Measurements from ENCODE around the gene LRRC4. TPM values are rescaled to one million over a fixed set of nuclear protein-coding genes. Genes with fewer than 3 reads are reported as not detected.

LRRC4 gene
- total and polyA plus RNA-seq, 4 donors: 16.1 to 66.8 (median 40.6) TPM

DNA sequence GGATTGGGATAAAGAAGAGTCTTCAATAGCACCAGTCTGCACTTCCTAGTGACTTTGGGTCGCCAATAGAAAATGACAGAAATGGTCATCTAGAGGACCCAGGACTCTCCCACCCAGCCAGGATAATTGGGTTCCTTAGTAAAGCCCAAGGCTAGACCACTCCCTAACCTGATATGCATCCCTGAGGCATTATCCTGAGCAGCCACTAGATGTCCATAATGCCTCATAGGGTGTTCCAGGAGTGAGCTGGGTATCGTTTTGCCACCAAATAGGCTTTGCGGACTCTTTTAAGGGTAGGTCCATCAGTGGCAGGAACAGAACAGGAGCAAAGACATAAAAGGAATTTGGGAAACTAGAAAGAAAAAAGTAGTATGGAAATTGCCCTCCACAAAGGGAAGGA lies 4.5 kb upstream of the LRRC4 start:
- no CpG with 5 or more reads among the region's 3 CpGs for WGBS (ENCODE audit: insufficient coverage)
- H3K4me3 ChIP-seq (ENCODE audit: low read depth, low read length): no peak overlapping the region
- peaks cover 19% of the 10 kb centered on the region for H3K4me1 ChIP-seq (ENCODE audit: control insufficient read depth, insufficient read depth, low read length)
- no peaks in the 10 kb centered on the region for H3K36me3 ChIP-seq (ENCODE audit: control insufficient read depth, insufficient read depth, low read length)
- no peaks in the 10 kb centered on the region for H3K27me3 ChIP-seq (ENCODE audit: control insufficient read depth, insufficient read depth, low read length)
- DNase-seq (ENCODE audit: low read depth in 4 of 6, low spot score in 6 of 6): peak in 2 of 6 donors; percentile 77 to 85
- H3K27ac ChIP-seq (ENCODE audit: low read depth, low read length): no peak overlapping the region
- H3K9me3 ChIP-seq (ENCODE audit: control insufficient read depth, insufficient read depth, low read length): no peaks in the 10 kb centered on the region

DNA sequence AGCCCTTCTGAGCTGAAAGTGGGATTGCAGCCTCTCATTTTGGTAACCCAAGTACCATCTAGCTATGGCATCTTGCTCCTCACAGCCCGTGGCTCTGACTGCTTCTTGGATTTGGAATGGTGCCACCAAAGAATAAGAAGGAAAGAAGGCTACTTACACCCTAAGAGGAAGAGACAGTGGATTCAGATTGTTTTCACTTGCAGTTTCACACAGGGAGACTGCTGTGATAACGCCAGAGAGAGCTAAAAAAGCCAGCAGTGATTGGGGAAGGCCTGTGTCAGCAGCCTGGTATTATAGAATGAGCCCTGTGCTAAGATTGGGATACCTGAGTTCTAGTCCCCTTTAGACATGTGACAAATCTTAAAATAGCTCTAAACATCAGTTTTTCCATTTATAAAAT lies 3.6 kb upstream of the LRRC4 start:
- peak overlapping the region; percentile 13 for H3K27ac ChIP-seq (ENCODE audit: low read depth, low read length)
- no peak for DNase-seq (ENCODE audit: low read depth in 4 of 6, low spot score in 6 of 6)
- peaks cover 26% of the 10 kb centered on the region for H3K4me1 ChIP-seq (ENCODE audit: control insufficient read depth, insufficient read depth, low read length)
- H3K36me3 ChIP-seq (ENCODE audit: control insufficient read depth, insufficient read depth, low read length): peaks cover 5% of the 10 kb centered on the region
- no peaks in the 10 kb centered on the region for H3K27me3 ChIP-seq (ENCODE audit: control insufficient read depth, insufficient read depth, low read length)
- no peak overlapping the region for H3K4me3 ChIP-seq (ENCODE audit: low read depth, low read length)
- H3K9me3 ChIP-seq (ENCODE audit: control insufficient read depth, insufficient read depth, low read length): no peaks in the 10 kb centered on the region
- WGBS (ENCODE audit: insufficient coverage): no CpG with 5 or more reads among the region's 2 CpGs

DNA sequence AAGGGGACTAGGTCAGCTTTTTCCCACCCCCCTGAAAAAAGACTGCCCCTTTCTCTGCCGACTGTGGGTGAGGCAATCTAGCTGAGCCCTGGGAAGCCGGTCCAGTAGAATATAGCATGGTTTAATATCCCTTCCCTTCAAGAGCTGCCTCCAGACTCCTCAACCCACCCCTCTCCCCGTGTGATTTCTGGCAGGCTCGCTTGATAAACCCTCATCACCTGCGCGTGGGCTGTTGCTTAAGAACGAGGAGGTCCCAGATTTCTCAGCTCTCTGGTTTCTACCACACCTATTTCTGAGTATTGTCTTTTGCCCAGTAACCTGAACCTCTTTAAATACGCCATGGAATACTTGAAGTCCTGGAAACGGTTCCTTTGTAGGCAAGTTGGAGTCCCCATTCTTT lies 2.0 kb upstream of the LRRC4 start:
- peaks cover 19% of the 10 kb centered on the region for H3K36me3 ChIP-seq (ENCODE audit: control insufficient read depth, insufficient read depth, low read length)
- no peak for DNase-seq (ENCODE audit: low read depth in 4 of 6, low spot score in 6 of 6)

DNA sequence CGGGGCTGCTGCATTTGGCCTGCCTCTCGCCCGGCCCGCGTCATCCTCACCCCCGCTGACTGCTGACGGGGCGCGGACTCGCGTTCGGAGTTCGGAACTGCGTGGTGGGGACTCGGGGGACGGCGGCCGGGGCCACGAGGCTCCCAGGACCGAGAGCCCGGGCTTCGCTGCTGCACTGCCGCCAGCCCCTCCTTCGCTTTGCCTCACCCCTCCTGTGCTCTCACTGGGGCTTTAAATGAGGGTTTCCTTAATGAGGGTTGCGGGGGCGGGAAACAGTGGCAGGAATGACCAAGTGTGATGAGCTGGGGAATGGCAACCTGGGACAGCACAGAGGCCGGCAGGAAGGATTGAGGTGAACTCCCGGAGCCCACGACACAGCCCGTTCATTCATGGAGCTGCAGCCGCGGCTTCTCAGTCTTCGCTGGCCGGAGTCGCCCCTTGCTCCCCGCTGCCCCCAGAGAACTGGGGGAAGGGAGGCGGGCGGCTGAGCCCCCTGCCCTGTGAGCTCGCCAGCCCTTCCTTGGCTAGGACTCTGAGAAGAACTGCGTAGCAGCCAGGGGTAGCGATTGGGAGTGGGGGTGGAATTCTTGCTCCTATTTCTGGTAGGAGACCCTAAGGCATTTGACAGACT lies 1.5 kb upstream of the LRRC4 start:
- Histone ChIP-seq H3K27me3 (ENCODE audit: control insufficient read depth, insufficient read depth, low read length) (no peaks in the 10 kb centered on the region), H3K27ac (ENCODE audit: low read depth, low read length) (peak overlapping the region; percentile 78), H3K4me1 (ENCODE audit: control insufficient read depth, insufficient read depth, low read length) (peaks cover 39% of the 10 kb centered on the region), H3K4me3 (ENCODE audit: low read depth, low read length) (peak overlapping the region; percentile 68), H3K9me3 (ENCODE audit: control insufficient read depth, insufficient read depth, low read length) (no peaks in the 10 kb centered on the region), H3K36me3 (ENCODE audit: control insufficient read depth, insufficient read depth, low read length) (peaks cover 19% of the 10 kb centered on the region)
- WGBS (ENCODE audit: insufficient coverage): under 1% methylated on average over 38 of the region's 41 CpGs
- DNase-seq (ENCODE audit: low read depth in 4 of 6, low spot score in 6 of 6): peak in 2 of 6 donors; percentile 70 to 72

More for the DNA sequence above, 2.0 kb upstream of the LRRC4 start:
- Histone ChIP-seq H3K27ac (ENCODE audit: low read depth, low read length) (peak overlapping the region; percentile 78), H3K4me3 (ENCODE audit: low read depth, low read length) (peak overlapping the region; percentile 68), H3K9me3 (ENCODE audit: control insufficient read depth, insufficient read depth, low read length) (no peaks in the 10 kb centered on the region), H3K4me1 (ENCODE audit: control insufficient read depth, insufficient read depth, low read length) (peaks cover 39% of the 10 kb centered on the region), H3K27me3 (ENCODE audit: control insufficient read depth, insufficient read depth, low read length) (no peaks in the 10 kb centered on the region)
- 39% methylated on average over 8 of the region's 9 CpGs for WGBS (ENCODE audit: insufficient coverage)

DNA sequence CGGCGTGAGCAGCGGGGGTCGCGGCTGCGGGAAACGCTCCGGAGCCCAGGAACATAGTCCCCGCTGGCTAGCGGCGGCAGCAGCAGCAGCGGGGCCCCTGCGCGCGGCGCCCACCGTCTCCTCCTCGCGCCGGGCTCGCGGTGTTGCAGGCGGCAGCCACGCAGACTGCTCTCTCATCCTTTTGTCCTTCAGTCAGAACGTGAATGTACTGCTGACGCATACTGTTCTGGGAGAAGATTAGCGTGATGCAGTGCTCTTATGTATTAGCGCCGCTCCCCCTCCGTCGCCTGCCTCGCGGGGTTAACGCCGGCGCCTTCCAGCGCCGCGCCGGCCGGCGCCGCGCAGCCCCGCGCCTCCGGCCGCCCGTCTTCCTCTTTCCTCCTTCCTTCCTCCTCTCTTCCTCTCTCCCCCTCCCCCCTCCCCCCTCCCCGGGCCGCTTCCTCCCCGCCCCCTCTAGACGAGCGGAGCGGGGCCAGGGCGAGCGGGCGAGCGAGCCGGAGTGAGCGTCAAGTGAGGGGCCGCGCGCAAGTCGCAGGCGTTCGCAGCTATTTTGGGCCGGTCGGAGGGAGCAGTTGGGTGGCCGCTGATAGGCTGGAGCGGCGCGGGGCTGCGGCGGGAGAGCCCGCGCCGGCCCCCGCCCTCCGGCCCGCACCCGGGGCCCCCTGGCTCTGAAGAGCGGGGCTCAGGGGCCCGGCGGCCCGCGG lies 816 bp upstream of the LRRC4 start:
- Histone ChIP-seq H3K4me3 (ENCODE audit: low read depth, low read length) (peak overlapping the region; percentile 68), H3K4me1 (ENCODE audit: control insufficient read depth, insufficient read depth, low read length) (peaks cover 38% of the 10 kb centered on the region), H3K9me3 (ENCODE audit: control insufficient read depth, insufficient read depth, low read length) (no peaks in the 10 kb centered on the region), H3K27me3 (ENCODE audit: control insufficient read depth, insufficient read depth, low read length) (no peaks in the 10 kb centered on the region), H3K27ac (ENCODE audit: low read depth, low read length) (peak overlapping the region; percentile 78), H3K36me3 (ENCODE audit: control insufficient read depth, insufficient read depth, low read length) (peaks cover 19% of the 10 kb centered on the region)
- under 1% methylated on average over 74 of the region's 87 CpGs for WGBS (ENCODE audit: insufficient coverage)
- peak in 2 of 6 donors; percentile 90 to 94 for DNase-seq (ENCODE audit: low read depth in 4 of 6, low spot score in 6 of 6)

DNA sequence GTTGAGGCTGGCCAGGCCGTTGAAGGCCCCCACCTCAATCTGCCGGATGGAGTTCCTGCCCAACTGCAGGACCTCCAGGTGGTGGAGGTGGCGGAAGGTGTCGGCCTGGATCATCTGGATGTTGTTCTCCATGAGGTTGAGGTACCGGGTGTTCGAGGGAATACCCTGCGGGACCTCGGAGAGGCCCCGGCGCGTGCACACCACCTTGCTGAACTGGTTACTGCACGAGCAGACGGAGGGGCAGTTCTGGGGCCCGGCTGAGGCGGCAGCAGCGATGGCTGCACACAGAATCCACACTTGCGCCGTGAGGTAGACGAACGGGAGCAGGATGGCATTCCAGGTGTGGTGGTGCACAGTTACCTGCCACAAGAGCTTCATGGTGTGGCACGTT lies 979 bp downstream of the LRRC4 start:
- no peak for DNase-seq (ENCODE audit: low read depth in 4 of 6, low spot score in 6 of 6)
- no peaks in the 10 kb centered on the region for H3K27me3 ChIP-seq (ENCODE audit: control insufficient read depth, insufficient read depth, low read length)
- H3K9me3 ChIP-seq (ENCODE audit: control insufficient read depth, insufficient read depth, low read length): no peaks in the 10 kb centered on the region
- H3K4me3 ChIP-seq (ENCODE audit: low read depth, low read length): peak overlapping the region; percentile 68
- H3K36me3 ChIP-seq (ENCODE audit: control insufficient read depth, insufficient read depth, low read length): peaks cover 19% of the 10 kb centered on the region
- peaks cover 37% of the 10 kb centered on the region for H3K4me1 ChIP-seq (ENCODE audit: control insufficient read depth, insufficient read depth, low read length)
- H3K27ac ChIP-seq (ENCODE audit: low read depth, low read length): peak overlapping the region; percentile 78
- 20% methylated on average over 21 of the region's 21 CpGs for WGBS (ENCODE audit: insufficient coverage)

DNA sequence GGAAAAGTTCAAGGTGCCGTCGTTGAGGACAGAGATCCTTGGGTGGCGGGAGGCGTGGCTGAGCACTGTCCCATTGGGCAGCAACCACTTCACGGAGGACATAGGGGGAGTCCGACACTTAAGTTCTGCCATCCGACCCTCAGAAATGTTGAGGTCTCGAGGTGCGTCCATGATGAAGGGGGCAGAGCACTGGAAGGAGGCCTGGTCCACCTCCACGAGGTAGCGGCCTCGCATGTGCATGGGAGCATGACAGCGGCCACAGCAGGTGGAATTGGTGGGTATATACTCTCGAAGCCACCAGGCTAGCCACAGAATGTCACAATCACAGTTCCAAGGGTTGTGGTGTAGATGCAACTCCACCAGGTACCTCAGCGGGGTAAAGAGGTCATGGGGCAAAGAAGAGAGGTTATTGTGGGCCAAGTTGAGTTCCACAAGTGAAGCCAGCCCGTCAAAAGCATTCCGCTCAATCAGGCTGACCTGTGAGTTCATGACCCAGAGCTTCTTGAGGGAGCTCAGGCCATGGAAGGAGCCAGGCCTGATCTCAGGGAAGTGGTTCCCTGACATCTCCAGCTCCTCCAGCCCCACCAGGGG lies 1.7 kb downstream of the LRRC4 start:
- 93% methylated on average over 13 of the region's 17 CpGs for WGBS (ENCODE audit: insufficient coverage)
- peaks cover 22% of the 10 kb centered on the region for H3K36me3 ChIP-seq (ENCODE audit: control insufficient read depth, insufficient read depth, low read length)
- H3K4me3 ChIP-seq (ENCODE audit: low read depth, low read length): peak overlapping the region; percentile 68
- H3K4me1 ChIP-seq (ENCODE audit: control insufficient read depth, insufficient read depth, low read length): peaks cover 34% of the 10 kb centered on the region
- no peaks in the 10 kb centered on the region for H3K27me3 ChIP-seq (ENCODE audit: control insufficient read depth, insufficient read depth, low read length)
- peak overlapping the region; percentile 78 for H3K27ac ChIP-seq (ENCODE audit: low read depth, low read length)
- H3K9me3 ChIP-seq (ENCODE audit: control insufficient read depth, insufficient read depth, low read length): no peaks in the 10 kb centered on the region
- DNase-seq (ENCODE audit: low read depth in 4 of 6, low spot score in 6 of 6): no peak

DNA sequence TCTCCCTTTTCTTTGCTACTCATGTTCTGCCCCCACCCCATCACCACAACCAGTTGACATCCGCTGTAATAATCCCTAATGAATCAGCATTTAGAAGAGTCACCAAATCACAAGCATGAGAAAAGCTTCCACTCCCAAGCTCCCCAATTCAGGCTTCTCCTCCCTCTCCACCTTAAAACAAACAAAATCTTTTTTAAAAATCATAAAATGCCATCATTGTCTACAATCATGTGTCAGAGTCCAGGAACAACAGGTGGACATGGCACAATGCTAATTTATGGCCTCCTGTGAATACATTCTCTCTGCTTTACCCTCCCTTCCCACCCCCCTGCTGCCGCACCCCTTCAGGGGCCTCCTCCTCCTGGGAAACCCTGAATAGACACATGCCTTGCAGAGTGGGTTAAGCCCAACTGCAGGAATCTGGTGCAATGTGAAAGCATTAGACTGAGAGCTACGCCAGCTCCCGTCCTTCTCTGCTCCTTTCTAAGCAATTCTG lies 3.7 kb downstream of the LRRC4 start:
- WGBS (ENCODE audit: insufficient coverage): 0% methylated on average over 4 of the region's 4 CpGs
- H3K4me3 ChIP-seq (ENCODE audit: low read depth, low read length): peak overlapping the region; percentile 47
- H3K9me3 ChIP-seq (ENCODE audit: control insufficient read depth, insufficient read depth, low read length): no peaks in the 10 kb centered on the region
- H3K4me1 ChIP-seq (ENCODE audit: control insufficient read depth, insufficient read depth, low read length): peaks cover 37% of the 10 kb centered on the region
- peaks cover 26% of the 10 kb centered on the region for H3K36me3 ChIP-seq (ENCODE audit: control insufficient read depth, insufficient read depth, low read length)
- peak overlapping the region; percentile 71 for H3K27ac ChIP-seq (ENCODE audit: low read depth, low read length)
- H3K27me3 ChIP-seq (ENCODE audit: control insufficient read depth, insufficient read depth, low read length): no peaks in the 10 kb centered on the region
- DNase-seq (ENCODE audit: low read depth in 4 of 6, low spot score in 6 of 6): peak in 2 of 6 donors; percentile 65 to 77

DNA sequence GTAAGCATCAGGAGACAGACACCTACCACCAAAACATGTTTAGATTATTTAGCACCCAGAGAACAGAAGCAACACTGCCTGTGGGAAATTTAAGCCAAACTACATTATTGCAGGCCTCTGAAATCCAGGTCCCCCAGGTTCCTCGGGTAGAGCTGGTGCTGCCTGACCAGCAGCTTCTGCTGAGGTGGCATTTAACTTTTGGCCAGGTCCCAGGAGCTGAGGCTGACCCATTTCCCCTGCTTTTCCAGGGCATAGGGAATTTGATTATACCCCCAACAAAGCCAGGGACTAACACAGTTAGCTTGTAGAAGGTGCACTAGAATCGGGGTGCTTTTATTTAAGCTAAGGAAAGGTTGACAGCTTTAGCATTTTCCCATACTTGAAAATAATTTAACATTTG lies 4.7 kb downstream of the LRRC4 start:
- Histone ChIP-seq H3K27me3 (ENCODE audit: control insufficient read depth, insufficient read depth, low read length) (no peaks in the 10 kb centered on the region), H3K4me3 (ENCODE audit: low read depth, low read length) (peak overlapping the region; percentile 47), H3K36me3 (ENCODE audit: control insufficient read depth, insufficient read depth, low read length) (peaks cover 29% of the 10 kb centered on the region), H3K4me1 (ENCODE audit: control insufficient read depth, insufficient read depth, low read length) (peaks cover 36% of the 10 kb centered on the region), H3K27ac (ENCODE audit: low read depth, low read length) (no peak overlapping the region), H3K9me3 (ENCODE audit: control insufficient read depth, insufficient read depth, low read length) (no peaks in the 10 kb centered on the region)
- DNase-seq (ENCODE audit: low read depth in 4 of 6, low spot score in 6 of 6): no peak
- WGBS (ENCODE audit: insufficient coverage): 14% methylated on average over 1 of the region's 2 CpGs

All from spinal cord (tissue), 10 donors.